MM.1S (cell line): ENCODE results near the gene ZNF473.

Source experiments
- DNase-seq: peaks from one replicate; pipeline ENCODE4 v3.0.0-alpha.2; 2015
- H2AFZ ChIP-seq: fragments of 300-600 bp; sonication (generic); 2 replicates; pipeline ENCODE4 v1.6.0; 2016; ENCODE audit warnings: antibody characterized with exemption, low read length
- H3F3A ChIP-seq: fragments of 300-600 bp; sonication (generic); 2 replicates; pipeline ENCODE4 v1.6.1; 2016; ENCODE audit warnings: mild to moderate bottlenecking, antibody characterized with exemption, low read length, moderate library complexity, mixed read lengths; ENCODE audit not compliant: insufficient read depth
- H3K27ac ChIP-seq: fragments of 300-600 bp; sonication (generic); 2 replicates; pipeline ENCODE4 v1.5.1; 2016; ENCODE audit warnings: mild to moderate bottlenecking, low read length
- H3K27me3 ChIP-seq: fragments of 300-600 bp; sonication (generic); replicated peaks from 2 replicates; pipeline ENCODE4 v1.6.0; 2016; ENCODE audit warnings: low read length; ENCODE audit not compliant: insufficient read depth
- H3K36me3 ChIP-seq: fragments of 300-600 bp; sonication (generic); replicated peaks from 2 replicates; pipeline ENCODE4 v1.6.1; 2016; ENCODE audit warnings: mild to moderate bottlenecking, low read length, mixed read lengths; ENCODE audit not compliant: insufficient read depth
- H3K4me1 ChIP-seq: fragments of 300-600 bp; sonication (generic); 2 replicates; pipeline ENCODE4 v1.6.1; 2016; ENCODE audit warnings: low read length, mixed read lengths
- H3K4me2 ChIP-seq: fragments of 300-600 bp; sonication (generic); 2 replicates; pipeline ENCODE4 v1.6.0; 2016; ENCODE audit warnings: low read depth, low read length
- H3K4me3 ChIP-seq: fragments of 300-600 bp; sonication (generic); 2 replicates; pipeline ENCODE4 v1.5.1; 2016; ENCODE audit warnings: low read length, mixed read lengths
- H3K79me2 ChIP-seq: fragments of 300-600 bp; sonication (generic); 2 replicates; pipeline ENCODE4 v1.6.1; 2016; ENCODE audit warnings: mixed run types, low read length, mixed read lengths
- H3K9ac ChIP-seq: fragments of 300-600 bp; sonication (generic); 2 replicates; pipeline ENCODE4 v1.6.1; 2016; ENCODE audit warnings: low read length, mixed read lengths
- H3K9me2 ChIP-seq: fragments of 300-600 bp; sonication (generic); replicated peaks from 2 replicates; pipeline ENCODE4 v1.6.1; 2016; ENCODE audit warnings: mild to moderate bottlenecking, low read length, mixed read lengths; ENCODE audit not compliant: insufficient read depth
- H3K9me3 ChIP-seq: fragments of 300-600 bp; sonication (generic); replicated peaks from 2 replicates; pipeline ENCODE4 v1.6.1; 2016; ENCODE audit warnings: mild to moderate bottlenecking, low read length, mixed read lengths; ENCODE audit not compliant: insufficient read depth
- H4K20me1 ChIP-seq: fragments of 300-600 bp; sonication (generic); 2 replicates; pipeline ENCODE4 v1.6.1; 2016; ENCODE audit warnings: mild to moderate bottlenecking, low read length, moderate library complexity, mixed read lengths; ENCODE audit not compliant: insufficient read depth
- CTCF ChIP-seq: fragments of 300-600 bp; sonication (generic); IDR thresholded peaks from 2 replicates; pipeline ENCODE4 v1.5.1; 2016; ENCODE audit warnings: antibody characterized with exemption, low read length, mixed read lengths
- EZH2 ChIP-seq: fragments of 300-600 bp; sonication (generic); optimal IDR thresholded peaks from 2 replicates; pipeline ENCODE3; 2017; ENCODE audit warnings: low read depth, mild to moderate bottlenecking, antibody characterized with exemption, low read length, mixed read lengths
- EZH2phosphoT487 ChIP-seq: fragments of 300-600 bp; sonication (generic); IDR thresholded peaks from 2 replicates; pipeline ENCODE4 v1.6.1; 2018; ENCODE audit warnings: antibody characterized with exemption, low read length

The ZNF473 gene

DNA sequence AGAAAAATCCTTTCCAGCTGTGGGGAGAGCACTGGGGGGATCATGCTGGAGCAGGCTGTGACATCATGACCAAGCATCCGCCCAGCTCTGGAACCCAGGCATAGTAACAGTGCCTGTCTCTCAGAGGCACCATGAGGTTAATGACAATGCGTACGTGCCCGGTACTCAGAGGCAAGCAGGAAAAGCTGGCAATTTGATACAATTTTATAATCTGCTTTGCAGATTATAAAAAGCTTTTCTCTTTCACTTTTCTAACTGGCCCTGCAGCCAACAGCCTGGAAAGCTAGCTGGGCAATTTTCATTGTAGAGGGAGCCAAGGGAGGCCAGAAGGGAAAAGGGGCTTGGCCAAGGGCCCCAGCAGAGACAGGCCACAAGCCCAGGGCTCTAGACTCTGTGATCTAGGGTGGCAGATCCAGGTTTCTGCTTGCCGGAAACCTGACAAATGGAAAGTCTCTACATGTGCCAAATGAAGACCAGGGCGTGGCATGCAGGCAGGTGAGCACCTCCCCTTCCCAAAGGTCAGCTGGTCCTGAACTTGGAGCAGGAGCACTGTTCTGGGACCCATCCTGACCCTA, 23.3 kb upstream of the ZNF473 start:
- Histone ChIP-seq H3K4me2 (no peak overlapping the region), H3K36me3 (0 out of 2 replicates have a peak, but pooled peaks cover 1% of the 10 kb centered on the region), H4K20me1 (no peaks in the 10 kb centered on the region), H3K27ac (no peak overlapping the region), H3K4me1 (peaks cover 20% of the 10 kb centered on the region), H3K9ac (no peak overlapping the region), H3K79me2 (peaks cover 5% of the 10 kb centered on the region; the same call in 1 of the 2 replicates), H3K4me3 (no peak overlapping the region), H2AFZ (no peak overlapping the region), H3F3A (no peaks in the 10 kb centered on the region), H3K9me3 (no peaks in the 10 kb centered on the region), H3K27me3 (no peaks in the 10 kb centered on the region), H3K9me2 (no peaks in the 10 kb centered on the region)
- no peak for DNase-seq
- no peak for TF ChIP-seq EZH2
- TF ChIP-seq EZH2phosphoT487 = no peak
- no peak for TF ChIP-seq CTCF

GRCh38 chr19:50003254-50003788, 22.5 kb upstream of the ZNF473 start:
- Histone ChIP-seq H2AFZ (no peak overlapping the region), H3K4me2 (peak overlapping the region; percentile 63; the same call in 1 of the 2 replicates), H3K27me3 (no peaks in the 10 kb centered on the region), H3K79me2 (peaks cover 5% of the 10 kb centered on the region; the same call in 1 of the 2 replicates), H3K9ac (no peak overlapping the region), H3F3A (no peaks in the 10 kb centered on the region), H4K20me1 (no peaks in the 10 kb centered on the region), H3K9me2 (no peaks in the 10 kb centered on the region), H3K36me3 (0 out of 2 replicates have a peak, but pooled peaks cover 3% of the 10 kb centered on the region), H3K27ac (peak overlapping the region; percentile 46; the same call in 1 of the 2 replicates), H3K4me3 (no peak overlapping the region), H3K4me1 (peaks cover 20% of the 10 kb centered on the region), H3K9me3 (no peaks in the 10 kb centered on the region)
- no peak for DNase-seq
- TF ChIP-seq EZH2 (no peak), EZH2phosphoT487 (no peak), CTCF (no peak)

DNA sequence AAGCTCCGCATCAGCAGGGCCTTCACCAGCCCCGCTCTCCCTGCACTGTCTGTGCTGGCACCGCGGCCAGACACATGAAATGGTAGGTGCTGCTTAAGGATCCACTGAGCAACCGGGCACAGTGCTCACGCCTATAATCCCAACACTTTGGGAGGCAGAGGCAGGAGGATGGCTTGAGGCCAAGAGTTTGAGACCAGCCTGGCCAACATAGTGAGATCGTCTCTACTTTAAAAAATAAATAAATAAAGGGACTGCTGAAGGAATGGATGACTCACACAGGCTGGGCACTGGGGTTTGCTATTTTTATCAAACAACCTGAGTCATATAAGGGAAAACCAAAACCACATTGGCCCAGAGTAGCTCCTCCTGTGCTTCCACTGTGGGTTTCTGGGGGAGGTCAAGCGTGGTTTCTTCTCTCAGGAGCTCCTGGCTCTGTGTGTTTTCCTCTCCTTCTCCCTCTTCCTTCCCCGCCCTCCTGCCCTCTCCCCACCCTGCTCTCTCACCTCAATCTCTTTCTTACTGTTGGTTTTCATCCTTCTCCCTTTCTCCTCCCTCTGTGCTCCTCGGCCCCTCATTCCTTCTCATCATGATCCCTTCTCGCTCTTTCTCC, 21.9 kb upstream of the ZNF473 start:
- peak; percentile 66 for DNase-seq
- H3K4me1 ChIP-seq = peaks cover 20% of the 10 kb centered on the region
- H4K20me1 ChIP-seq = no peaks in the 10 kb centered on the region
- 0 out of 2 replicates have a peak, but pooled peaks cover 3% of the 10 kb centered on the region for H3K36me3 ChIP-seq
- H3K27ac ChIP-seq = peak overlapping the region; percentile 46; the same call in 1 of the 2 replicates
- H3K9me2 ChIP-seq = no peaks in the 10 kb centered on the region
- H3K9me3 ChIP-seq = no peaks in the 10 kb centered on the region
- no peak overlapping the region for H2AFZ ChIP-seq
- no peaks in the 10 kb centered on the region for H3F3A ChIP-seq
- TF ChIP-seq EZH2 (no peak), CTCF (no peak), EZH2phosphoT487 (no peak)
- peak overlapping the region; percentile 63; the same call in 1 of the 2 replicates for H3K4me2 ChIP-seq
- peaks cover 5% of the 10 kb centered on the region; the same call in 1 of the 2 replicates for H3K79me2 ChIP-seq
- no peaks in the 10 kb centered on the region for H3K27me3 ChIP-seq
- H3K4me3 ChIP-seq = no peak overlapping the region
- no peak overlapping the region for H3K9ac ChIP-seq
